ENCODE data around the gene PALM.
"Not testable (repeated sequence)": the region's sequence is repeated elsewhere in the genome, so short reads cannot be mapped to it uniquely, and the experiment has no call there.

PALM gene, protein sequence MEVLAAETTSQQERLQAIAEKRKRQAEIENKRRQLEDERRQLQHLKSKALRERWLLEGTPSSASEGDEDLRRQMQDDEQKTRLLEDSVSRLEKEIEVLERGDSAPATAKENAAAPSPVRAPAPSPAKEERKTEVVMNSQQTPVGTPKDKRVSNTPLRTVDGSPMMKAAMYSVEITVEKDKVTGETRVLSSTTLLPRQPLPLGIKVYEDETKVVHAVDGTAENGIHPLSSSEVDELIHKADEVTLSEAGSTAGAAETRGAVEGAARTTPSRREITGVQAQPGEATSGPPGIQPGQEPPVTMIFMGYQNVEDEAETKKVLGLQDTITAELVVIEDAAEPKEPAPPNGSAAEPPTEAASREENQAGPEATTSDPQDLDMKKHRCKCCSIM

DNA sequence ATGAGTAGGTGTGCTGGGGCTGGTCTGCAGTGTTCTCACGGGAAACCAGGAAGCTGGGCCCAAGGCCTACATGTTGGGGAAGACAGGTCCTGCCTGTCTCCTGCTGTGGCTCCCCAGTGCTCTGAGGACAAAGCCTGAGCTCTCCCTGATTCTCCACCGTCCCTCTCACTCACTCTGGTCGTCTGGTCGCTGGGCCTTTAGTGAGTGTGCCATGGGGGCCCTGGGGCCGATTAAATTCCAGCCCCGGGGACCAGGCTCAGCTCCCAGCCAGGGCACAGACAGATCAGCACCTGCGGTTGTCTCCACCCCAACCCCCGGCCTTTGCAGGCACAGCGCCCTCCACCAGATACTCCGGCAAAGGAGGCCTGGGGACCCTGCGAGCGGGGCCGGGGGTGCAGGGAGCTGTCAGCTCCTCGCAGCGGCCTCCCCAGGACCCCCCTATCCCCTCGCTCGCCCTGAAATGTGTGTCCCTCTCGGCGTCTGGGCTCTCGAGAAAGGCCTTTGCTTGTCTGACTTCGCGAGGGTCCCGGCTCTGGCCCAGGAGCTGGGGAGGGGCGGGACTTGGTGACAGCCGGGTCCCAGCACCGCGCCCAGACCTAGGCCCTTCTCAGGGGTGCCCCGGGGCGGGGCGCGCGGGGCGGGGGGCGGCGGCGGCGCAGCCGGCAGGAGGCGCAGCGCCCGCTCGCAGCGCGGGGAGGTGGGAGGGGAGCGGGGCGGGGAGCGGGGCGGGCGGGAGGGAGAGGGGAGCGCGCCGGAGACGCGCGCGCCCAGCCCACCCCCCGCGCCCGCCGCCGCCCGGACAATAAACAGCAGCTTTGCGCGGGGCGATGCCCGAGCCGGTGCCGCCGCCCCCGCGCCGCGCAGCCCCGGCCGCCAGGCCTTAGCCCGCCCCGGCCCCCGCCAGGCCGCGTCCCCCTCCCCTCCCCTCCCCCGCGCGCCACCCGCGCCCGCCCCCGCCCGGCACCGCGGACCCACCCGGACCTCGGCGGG, at the start of gene PALM:
Gene PALM (plus strand): TSS at position 782 of the 990 bp plus-strand sequence. CDS start 212 bp downstream, outside the sequence.
- no peak for DNase-seq

DNA sequence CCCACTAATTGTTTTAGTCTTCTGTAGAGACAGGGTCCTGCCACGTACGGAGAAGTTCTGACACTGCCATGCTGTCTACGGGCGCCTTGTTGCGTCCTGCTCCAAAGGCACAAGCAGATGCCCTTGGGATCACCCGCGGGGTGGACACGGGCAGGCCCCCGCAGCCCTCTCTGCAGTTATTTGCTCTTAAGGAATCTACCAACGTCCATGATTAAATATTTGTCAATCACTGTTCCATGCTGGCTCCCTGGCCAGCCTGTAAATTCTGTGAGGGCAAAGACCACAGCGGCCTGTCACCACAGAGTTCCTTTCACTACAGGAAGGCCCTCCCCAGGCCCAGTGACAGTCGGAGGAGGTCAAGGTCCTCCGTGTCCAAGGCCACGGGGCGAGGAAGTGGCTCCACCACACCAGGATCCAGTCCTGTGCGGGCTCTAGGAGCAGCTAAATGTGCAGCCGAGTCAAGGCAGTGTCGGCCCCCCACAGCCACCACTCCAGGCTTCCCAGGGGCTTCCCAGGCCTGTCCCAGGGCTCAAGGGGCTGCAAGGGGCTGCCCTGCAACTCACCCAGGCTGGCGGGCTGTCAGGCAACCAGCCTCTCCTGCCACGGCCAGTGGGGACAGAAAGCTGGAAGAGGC, 47.8 kb upstream of the PALM start:
- no peak for DNase-seq

DNA sequence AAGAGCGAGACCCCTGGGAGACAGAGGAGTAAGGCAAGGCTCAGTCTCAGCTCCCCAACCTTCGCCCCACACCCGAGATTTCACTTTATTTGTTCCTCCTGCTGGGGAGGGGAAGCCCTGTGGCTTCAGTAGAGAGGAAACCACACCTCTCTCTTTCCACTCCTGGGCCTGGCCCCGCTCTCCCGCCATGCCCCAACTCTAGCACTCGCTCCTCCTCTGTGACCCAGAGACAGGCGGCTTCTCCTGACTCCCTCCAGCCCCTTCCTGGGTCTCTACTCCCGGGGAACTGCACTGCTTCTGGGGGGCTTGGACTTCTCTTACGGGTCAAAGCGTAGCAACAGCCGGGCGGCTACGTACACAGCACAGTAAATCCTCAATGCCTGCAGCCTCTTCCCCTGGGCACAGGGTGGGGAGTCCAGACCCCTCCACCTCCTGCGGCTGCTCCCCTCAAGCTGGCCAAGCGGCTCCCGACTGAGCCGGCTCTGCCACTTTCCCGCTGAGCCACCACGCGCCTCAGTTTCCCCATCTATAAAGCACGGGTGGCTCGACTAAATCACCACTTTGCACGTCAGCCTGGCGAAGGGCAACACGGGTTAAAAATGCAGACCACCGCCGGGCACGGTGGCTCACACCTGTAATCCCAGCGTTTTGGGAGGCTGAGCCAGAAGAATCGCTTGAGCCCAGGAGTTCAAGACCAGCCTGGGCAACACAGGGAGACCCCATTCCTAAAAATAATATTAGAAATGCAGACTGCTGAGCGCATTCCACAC, 47.1 kb upstream of the PALM start:
- peak; percentile 73 for DNase-seq

DNA sequence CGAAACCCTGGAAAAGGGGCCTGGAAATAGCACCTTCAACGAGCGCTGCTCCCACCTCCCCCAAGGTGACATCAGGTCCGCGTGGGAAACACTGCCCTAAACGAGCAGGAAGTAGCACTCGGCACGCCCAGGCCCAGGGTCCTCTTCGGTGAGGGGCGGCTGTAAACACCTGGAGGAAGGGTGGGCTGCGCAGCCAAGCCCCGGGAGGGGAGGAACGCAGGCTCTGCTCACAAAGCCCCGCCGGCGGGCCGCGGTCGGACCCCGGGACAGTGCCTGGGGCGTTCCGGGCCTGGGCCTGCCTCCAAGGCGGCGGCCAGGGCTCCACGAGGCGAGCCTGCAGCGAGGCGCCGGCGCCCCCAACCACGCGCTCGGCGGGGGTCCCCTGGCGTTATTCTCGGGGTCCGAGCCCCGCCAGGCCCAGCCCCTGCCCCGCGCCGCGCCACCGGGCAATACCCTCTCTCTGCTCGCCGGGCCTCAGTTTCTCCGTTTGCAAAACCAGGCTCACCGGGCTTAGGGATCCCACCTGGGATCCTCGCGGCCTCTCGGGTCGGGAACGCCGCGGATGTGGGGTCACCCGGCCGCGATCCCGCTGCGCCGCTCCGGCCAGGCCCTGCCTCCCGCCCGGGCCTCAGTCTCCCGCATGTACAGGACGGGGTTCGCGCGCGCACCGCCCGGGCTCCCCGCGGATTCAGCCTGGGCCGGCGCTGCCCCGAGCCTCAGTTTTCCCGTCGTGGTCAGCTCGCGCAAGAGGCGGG, 46.4 kb upstream of the PALM start:
- DNase-seq, result peak; percentile 80

DNA sequence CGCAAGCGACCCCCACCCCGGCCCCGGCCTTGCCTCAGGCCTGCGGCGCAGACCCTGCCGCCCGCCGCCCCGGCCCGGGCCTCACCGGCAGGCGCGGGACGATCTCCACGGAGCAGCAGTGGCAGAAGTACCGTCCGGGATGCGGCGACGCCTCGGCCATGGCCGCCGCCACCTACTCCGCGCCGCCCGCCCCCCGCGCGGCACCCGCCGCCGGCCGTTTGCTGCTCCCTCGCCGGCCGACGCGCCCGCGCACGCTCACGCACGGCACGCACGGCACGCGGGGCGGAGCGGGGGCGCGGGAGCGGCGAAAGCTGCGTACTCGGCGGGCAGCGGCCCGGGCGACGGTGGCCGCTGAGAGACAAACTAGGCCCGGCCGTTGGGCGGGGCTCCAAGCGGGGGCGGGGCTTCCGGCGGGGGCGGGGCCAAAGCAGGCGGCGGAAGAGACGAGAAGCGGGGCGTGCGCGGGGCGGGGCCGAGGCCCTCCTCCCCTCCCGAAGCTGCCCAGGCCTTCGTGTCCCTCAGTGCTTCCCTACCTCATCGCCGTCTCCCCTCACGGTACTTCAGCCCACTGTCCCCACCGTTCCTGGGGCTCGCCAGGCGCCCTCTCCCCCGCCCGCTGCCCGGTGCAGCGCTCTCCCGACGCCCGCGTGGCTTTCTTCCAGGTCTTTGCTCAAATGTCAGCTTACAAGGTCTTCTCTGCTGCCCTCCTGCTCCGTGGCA, 45.6 kb upstream of the PALM start, which contains the start of gene RNF126:
Gene RNF126 (minus strand): TSS at position 253 of the 720 bp plus-strand sequence. CDS start 93 bp downstream, at position 160.
- peak; percentile 98 for DNase-seq

DNA sequence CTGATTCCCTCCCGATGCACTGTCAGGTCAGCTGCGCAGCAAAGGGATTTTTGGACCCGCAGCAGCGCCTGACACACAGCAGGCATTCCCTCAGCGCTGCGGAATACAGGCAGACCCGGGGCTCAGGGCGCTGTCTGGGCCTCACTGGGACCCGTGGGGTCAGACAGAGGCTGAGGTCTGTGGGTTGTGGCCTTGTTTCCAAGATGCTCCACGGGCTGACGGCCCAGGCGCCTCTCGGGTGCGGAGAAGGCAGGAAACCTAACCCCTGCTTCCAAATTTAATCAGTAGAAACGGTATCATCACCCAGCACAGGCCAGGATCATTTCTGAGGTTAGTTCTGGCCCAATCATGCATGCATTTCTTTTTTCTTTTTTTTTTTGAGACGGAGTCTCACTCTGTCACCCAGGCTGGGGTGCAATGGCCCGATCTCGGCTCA, 45.0 kb upstream of the PALM start:
- DNase-seq, result no peak

DNA sequence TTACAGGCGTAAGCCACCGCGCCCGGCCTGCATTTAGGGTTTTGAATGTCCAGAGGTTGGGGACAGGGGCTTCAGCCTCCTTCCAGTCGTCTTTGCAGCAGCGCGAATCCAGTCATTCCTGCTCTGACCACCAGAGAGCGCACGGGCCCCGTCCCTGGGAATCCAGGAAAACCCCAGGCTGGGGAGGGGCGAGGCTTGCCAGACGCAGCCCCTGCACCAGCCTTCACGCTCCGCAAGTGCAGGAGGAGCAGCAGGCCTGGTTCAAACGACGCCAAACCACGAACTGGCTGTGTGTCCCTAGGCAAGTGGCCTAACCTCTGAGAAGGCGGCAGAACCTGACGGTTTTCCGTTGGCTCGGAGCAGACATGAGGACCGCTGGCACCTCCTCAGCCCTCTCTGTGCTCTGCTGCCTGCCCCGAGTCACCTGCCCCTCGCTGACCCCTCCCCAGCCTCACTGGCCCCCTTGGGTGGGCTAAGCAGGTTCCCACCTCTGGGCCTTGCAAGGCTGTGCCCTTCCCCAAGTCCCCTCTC, 43.8 kb upstream of the PALM start:
- DNase-seq, result peak; percentile 88

DNA sequence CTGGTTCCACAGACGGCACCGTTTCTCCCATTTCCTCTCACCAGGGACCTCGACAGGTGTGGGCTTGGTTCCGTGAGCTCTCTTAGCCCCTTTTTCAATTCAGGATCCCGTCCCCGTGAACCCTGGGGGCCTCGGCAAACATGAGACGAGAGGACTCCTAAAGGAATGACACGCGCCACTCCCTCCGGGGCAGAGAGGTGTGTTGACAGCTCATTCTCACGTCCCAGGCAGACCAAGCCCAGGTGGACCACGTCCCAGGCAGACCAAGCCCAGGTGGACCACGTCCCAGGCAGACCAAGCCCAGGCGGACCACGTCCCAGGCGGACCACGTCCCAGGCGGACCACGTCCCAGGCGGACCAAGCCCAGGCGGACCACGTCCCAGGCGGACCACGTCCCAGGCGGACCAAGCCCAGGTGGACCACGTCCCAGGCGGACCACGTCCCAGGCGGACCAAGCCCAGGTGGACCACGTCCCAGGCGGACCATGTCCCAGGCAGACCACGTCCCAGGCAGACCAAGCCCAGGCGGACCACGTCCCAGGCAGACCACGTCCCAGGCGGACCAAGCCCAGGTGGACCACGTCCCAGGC, 41.7 kb upstream of the PALM start:
- DNase-seq, result not testable (repeated sequence)

DNA sequence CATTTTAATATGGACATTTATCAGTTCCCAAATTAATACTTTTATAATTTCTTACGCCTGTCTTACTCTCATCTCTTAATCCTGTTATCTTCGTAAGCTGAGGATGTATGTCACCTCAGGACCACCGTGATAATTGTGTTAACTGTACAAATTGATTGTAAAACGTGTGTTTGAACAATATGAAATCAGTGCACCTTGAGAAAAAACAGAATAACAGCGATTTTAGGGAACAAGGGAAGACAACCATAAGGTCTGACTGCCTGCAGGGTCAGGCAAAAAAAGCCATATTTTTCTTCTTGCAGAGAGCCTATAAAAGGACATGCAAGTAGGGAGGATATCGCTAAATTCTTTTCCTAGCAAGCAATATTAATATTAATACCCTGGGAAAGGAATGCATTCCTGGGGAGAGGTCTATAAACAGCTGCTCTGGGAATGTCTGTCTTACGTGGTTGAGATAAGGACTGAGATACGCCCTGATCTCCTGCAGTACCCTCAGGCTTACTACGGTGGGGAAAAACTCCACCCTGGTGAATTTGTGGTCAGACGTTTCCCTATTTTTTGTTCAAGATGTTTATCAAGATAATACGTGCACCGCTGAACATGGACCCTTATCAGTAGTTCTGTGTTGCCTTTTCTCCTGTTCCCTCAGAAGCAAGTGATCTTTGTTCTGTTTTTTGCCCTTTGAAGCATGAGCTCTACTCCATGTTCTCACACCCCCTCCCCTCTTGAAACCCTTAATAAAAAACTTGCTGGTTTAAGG, 39.9 kb upstream of the PALM start:
- not testable (repeated sequence) for DNase-seq

DNA sequence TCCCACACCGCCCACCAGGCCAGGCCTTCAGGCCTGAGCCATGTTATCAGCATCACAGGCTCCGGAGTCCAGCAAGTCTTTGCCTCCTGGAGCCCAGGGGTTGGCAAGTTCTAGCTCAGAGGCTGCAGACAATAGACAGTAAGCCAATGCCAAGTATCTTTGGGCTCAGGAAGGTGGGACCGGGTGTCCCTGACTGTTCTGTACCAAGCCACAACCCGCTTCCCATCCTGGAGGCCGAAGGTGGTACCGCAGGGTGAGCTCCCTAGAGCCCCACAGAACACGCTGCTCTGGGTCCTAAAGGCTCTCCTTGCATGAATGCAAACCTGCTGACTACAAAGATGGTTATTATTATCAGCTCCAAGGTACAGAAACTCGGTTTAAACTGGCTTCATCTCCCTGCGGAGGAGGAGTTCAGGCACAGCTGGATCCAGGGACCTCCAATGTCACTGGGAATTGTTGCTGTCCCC, 38.1 kb upstream of the PALM start:
- DNase-seq, result no peak

DNA sequence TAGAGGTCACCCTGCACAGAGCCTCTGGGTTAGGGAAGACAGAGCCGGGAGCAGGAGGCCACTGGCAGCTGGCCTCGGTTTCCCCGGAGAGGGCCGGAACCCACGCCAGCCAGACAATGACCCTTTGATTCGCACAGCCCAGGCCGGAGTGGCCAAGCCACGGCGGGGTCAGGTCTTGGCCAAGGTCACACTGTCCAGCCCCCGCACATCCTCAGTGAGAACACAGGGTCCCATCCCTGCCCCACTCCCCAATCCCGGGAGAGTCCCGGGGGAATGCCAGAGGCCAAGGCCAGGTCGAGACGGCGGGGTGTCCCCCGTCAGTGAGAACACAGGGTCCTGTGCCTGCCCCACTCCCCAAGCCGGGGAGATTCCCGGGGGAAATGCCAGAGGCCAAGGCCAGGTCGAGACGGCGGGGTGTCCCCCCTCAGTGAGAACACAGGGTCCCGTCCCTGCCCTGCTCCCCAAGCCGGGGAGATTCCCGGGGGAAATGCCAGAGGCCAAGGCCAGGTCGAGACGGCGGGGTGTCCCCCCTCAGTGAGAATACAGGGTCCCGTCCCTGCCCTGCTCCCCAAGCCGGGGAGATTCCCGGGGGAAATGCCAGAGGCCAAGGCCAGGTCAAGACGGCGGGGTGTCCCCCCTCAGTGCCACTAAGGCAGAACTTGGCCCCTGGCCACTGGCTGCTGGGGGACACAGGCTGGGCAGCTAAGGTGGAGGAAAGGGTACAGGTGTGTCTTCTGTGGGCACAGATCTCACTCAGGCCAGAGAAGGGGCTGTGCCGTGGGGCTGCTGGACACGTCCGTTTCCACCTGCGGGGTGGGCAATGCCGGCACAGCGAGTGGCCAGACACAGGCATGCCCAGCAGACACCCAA, 34.2 kb upstream of the PALM start:
- DNase-seq, result no peak

DNA sequence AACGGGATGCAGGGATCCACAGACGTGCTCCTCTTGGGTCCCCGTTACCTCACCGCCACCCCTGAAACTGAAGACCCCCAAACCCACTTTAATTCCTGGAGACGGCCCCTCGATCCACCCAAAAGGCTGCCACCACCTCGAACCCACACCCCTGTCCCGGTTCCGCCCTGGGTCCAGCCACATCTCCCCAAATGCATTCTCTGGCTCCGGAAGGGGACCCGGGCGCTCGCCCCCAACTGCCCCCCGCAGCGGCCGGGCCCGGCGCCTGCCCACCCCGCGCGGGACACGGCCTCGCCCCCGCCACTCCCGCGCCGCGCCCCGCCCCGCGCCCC, 32.8 kb upstream of the PALM start:
- DNase-seq, result no peak

DNA sequence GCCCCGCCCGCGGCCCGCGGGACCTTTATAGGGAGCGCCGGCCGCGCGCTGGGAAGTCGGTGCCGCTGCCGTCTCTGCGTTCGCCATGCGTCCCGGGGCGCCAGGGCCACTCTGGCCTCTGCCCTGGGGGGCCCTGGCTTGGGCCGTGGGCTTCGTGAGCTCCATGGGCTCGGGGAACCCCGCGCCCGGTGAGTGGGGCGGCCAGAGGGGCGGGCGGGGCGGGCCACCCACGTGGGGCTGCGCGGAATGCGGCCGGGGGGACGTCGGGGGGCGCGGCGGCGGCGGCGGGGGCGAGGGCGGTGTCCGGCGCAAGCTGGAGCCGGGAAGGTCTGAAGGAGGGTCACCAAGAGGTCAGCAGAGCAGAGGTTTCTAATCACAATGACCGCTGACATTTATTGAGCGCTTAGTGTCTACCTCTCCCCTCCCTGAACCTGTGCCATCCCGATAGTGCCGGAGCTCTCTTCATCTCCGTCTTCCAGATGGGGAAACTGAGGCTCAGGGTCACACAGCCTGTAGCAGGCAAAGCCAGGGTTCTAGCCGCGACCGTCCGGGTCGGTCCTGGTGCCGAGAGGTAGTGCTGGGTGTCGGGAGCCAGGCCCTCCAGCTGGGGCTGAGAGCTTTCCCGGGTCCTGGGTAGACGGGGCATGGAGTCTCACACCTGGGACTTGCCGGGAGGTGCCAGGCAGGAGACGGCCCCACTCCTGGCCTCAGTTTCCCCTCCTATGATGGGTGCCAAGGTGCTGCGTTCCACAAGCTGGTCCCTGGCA, 32.2 kb upstream of the PALM start, which contains the start of gene FSTL3:
Gene FSTL3 (plus strand): TSS at position 54 of the 767 bp plus-strand sequence. CDS start 32 bp downstream, at position 86.
- no peak for DNase-seq

DNA sequence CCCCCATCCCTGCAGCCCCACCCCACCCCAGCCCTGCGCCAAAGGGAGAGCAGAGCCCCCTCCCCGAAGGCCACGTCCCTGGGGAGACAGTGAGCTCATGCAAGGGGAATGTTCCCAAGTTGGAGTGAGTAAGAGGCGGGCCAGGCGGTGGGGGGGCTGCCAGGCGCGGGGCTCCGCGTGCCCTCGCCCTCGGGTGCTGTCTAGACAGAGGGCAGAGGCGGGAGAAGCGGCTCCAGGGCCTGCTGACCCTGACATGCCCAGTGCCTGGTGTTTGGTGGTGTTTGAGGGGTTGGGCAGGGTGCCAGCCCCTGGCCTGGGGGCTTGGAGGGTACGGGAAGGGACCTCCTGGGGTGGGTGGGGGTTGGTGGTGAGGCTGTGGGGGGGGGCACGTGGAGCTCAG, 31.5 kb upstream of the PALM start:
- DNase-seq, result no peak

DNA sequence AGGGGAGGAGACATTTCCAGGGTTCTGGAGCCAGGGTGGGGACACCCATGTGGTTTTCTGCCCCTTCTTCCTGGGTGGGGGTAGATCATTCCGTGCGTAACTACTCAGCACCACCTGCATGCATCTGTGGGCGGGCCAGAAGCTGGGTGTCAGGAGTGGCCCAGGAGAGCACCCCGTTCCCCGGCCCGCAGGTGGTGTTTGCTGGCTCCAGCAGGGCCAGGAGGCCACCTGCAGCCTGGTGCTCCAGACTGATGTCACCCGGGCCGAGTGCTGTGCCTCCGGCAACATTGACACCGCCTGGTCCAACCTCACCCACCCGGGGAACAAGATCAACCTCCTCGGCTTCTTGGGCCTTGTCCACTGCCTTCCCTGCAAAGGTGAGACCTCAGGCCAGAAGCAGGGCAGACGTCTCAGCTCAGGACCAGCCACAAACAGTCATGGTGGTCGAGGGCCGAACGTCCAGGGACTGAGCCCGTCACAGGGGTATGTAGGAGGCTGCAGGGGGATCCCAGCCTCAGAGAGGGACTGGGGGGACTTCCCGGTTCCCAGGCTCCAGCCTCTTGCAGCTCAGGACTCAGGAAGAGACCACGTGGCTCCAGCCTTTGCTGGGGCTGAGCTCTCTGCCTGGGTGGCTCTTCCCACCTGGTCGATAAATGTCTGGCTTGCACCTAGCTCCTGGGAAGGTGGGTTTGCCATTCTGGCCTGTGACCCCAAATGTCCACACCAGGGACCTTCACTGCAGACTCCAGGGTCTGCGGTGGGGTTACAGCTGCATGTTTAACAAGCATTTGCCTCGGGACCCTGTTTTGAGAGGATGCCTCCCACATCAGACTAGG, 30.9 kb upstream of the PALM start:
- DNase-seq, result no peak

DNA sequence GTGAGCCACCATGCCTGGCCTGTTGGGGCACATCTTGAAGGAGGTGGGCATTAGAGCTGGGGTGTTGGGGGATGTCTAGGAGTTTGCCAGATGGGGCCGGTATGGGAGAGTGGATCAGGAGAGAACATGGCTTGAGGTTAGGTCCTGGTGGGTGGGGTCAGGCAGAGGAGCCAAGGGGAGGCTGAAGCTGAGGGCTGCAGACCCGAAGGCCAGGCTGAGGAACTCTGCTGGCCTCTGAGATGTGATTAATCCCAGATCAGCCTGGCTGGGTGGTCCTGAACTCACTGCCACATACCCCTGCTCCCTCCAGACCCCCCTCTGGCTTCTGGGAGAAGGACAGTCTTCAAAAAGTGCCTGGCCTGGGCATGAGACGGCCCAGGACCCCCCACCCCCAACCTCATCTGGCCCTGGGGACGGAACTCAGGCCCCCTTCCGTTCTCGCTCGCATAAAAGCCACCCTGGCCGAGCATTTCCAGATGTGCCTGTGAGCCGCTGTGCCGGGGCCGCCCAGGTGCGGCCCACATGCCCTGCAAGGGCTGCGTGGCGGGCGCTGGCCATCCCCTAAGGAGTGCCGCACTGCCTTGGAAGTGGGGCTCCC, 29.8 kb upstream of the PALM start:
- DNase-seq, result no peak

Measured in CD4-positive, alpha-beta T cell treated with Interleukin-17A for 4 hours (primary cell).